ENCODE measurements around the gene ARL2.
"Not testable (repeated sequence)": the region's sequence is repeated elsewhere in the genome, so short reads cannot be mapped to it uniquely, and the experiment has no call there.

ARL2 gene

DNA sequence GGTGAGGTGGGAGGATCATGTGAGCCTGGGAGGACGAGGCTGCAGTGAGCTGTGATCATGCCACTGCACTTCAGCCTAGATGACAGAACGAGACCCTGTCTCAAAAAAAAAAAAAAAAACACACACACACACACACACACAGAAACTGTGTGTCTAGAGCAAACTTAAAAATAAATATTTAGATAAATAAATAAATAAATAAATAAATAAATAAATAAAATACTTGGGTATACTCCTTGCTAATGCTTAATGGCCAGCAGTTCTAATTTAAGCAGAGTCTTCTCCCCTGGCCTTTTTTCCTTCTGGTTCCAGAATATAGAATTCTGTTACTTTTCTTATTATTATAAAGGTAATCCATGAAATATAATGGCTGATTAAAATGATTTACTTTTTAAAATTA lies 5.1 kb upstream of the ARL2 start:
- no peak for DNase-seq

DNA sequence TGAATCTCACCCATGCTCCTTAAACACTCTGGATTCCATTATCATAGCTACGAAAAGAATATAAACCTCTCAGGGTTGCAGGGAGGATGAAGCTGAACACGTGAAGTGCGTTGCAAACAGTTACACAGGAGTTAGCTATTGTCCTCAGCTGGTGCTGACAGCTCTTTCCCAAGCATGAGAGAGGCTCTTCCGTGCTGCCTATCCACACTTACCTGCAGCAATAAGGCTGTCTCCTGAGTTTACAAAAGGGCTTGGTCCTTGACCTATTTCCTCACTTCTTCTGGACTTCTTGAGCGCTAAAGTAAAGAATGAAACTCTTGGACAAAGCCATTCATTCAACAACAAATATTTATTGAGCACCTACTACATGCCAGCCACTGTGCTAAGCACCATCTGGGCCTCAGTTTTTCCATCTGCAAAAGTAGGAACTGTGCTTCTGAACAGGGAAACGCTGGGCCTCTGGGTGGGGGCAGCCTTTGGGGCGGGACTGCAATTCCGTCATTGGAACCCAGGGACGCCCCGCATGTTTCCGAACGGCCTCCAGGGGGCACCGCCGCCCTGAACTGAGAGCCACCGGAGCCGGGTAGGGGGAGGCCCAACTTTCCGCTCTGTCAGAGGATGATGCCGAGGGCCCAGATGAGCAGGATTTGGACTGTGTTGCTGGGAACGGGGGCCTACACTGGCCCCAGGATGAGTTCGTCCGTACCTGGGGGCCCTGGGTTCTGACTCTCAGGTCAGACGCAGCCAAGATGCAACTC lies 651 bp upstream of the ARL2 start:
- DNase-seq = peak; percentile 89

DNA sequence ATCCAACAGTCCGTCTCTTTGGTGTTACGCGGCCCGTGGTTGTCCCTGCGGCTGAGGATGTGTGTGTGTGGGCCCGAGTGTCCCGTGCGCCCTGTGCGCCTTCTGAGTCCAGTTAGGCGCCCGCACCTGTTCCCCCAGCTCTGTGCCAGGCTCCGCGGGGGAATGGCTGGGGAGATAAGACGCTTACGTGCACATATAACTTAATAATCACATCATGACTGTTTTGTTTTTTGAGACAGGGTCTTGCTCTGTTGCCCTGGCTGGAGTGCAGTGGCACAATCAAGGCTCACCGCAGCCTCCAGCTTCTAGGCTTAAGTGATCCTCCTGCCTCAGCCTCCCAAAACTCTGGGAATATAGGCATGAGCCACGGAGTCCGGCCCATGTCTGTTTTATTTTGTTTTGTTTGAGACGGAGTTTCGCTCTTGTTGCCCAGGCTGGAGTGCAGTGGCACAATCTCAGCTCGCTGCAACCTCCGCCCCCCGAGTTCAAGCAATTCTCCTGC lies 817 bp downstream of the ARL2 start:
- no peak for DNase-seq

DNA sequence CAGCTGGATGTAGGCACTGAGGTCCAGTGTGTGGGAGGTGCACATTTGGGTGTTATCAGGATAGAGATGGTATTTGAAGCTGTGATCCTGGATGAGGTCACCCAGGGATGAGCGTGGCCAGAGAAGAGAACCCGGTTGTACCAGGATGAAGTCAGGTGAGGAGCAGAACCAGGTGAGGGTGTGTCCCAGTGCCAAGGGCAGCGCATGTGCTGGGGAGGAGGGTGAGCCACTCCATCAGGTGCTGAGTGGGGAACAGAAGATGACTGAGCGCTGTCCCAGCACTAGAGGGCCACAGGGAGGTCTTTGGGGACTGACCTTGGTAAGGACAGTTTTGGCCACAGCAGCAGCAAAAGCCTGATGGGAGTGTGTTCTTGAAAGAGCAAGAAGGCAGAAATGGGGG lies 2.7 kb downstream of the ARL2 start:
- no peak for DNase-seq

DNA sequence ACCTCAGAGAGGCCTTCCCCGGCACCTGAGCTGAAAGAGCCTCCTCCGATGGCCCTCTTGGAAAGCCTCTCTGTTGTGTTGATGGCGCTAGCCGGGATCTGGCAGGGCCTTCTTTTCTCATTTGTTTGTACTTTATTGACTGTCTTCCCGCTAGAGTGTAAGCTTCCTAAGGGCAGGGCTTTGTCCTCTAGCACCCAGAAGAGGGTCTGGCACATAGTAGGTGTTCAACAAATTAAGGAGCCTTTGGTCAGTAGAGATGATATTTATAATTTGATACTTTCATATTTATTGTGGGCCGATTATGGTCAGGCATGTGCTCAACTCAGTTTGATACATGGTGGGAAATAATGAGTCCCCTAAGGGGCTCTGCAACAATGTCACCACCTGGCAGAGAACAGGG lies 4.0 kb downstream of the ARL2 start:
- no peak for DNase-seq

DNA sequence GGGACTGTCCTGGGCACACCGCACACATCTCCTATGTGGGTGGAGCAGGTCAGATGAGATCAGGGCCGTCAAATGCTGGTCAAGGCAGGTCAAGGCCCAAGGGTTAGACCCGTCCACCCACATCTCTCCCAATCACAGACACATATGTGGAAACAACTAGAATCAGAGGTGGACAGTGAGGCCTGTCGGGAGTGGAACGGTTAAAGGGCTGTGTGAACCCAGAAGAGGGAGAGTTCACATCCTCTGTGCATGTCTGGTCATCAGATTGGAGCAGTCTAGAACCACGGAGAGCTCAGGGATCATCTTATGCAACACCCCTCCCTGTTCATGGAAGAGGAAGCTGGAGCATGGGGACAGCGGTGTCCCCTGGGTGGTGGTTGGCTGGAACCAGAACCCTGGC lies 5.9 kb downstream of the ARL2 start:
- no peak for DNase-seq

DNA sequence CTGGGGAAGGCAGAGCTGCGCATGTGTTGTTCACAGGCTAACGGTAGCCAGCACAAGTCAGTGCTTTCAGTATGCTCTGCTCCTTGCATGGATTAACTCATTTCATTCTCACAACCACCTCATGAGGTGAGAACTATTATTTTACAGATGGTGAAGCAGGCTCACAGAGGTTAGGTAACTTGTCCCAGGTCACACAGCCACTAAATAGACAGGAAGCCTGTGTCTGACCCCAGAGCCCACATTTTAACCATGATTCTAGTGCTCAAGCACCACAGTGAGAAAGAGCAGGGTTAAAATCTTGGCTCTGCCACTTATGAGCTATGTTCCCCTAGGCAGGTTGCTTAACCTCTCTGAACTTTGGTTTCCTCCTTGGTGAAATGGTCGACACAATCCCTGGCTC lies 7.0 kb downstream of the ARL2 start:
- DNase-seq = no peak

DNA sequence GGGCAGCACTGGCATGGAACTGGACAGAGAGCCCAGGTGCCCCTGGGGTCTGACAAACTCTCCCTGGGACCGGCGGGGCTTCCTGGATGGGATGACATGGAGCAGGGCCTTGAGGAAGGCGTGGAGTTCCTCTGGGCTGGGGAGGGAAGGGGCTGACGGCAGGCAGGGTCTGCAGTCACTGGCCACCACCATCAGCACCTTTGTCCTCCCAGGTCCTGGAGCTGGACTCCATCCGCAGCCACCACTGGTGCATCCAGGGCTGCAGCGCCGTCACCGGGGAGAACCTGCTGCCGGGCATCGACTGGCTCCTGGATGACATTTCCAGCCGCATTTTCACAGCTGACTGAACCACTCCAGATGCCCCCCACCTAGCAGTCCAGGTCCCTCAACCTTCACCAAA lies 7.5 kb downstream of the ARL2 start:
- no peak for DNase-seq

DNA sequence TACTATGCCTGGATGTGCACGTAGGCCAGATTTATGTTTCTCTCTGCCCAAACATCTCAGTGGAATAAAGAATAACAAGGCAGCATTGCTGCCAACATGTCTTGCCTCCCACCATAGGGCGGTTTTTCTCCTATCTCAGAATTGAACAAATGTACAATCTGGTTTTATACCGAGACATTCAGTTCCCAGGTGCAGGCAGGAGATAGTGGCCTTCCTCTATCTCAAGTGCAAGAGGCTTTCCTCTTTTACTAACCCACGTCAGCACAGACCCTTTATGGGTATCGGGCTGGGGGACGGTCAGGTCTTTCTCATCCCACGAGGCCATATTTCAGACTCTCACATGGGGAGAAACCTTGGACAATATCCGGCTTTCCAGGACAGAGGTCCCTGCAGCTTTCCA lies 9.5 kb downstream of the ARL2 start:
- not testable (repeated sequence) for DNase-seq

DNA sequence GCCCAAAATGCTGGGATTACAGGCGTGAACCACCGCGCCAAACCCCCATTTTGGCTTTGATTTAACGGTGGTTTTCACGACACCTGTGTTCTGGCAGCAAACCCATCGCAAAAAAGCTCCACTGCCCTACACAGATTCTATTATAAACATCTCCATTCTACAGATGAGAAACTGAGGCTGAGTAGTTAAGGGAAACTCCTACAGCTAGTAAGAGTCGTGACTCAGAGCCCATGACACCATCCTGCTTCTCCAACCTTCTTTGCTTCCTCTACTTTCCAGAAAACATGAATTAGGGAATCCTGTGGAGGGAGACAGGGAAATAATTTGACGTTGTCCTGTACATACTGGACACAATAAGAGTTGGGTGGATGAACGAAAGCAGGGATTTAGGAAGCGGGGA lies 12.8 kb downstream of the ARL2 start:
- DNase-seq = no peak

DNA sequence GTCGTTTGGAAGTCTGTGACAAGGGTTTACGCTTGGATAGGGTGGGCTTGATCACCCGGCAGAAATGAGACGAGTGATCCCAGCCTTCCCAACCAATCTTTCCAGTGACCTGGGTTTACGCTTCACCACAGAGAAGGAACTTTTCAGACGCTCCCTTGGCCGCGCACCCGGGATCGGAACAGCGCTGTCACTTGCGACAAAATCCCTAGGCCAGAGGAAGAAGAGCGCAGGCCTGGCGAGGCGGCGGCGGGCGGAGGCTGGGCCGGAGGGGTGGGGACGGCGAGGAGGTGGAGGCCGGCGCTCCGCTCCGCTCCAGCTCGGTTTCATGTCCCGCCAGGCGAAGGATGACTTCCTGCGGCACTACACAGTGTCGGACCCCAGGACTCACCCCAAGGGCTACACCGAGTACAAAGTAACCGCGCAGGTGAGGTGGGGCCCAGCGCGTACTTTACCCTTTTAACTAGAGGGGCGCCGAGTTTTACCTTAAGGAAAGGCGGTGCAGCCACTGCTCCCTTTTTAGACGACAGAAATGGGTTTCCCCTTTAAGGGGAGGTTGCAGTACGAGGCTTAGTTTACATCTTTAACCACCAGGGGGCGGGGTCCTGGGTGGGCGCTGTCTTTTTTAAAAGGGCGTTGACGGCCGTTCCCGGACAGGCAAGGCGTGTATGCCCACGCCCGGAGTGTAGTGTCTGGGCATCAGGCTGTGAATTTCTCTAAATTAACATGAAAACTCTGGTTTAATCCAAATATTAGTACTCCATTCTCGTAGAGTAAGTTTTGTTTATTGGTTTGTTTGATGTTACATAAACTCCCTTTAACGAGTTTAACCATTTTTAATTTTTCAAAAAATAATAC lies 13.5 kb downstream of the ARL2 start, which contains the start of gene SNX15:
Gene SNX15 (plus strand): TSS at position 227 of the 855 bp plus-strand sequence. CDS start 99 bp downstream, at position 326.
- DNase-seq = peak; percentile 92

DNA sequence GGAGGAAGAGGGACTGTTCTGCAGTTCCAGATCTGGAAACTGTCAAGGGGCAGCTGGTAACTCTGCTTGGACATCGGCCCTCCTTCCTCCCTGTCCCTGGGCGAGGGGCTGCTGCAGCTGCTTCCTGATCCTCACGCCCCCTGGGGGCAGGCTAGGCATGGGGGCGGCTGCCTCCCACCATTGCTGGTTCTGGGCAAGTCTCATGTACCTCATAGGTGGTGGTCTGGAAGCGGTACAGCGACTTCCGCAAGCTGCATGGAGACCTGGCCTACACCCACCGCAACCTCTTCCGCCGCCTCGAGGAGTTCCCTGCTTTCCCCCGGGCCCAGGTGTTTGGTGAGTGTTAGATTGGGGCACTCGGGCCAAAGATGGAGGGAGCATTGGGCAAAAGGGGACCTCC lies 18.3 kb downstream of the ARL2 start:
- no peak for DNase-seq

DNA sequence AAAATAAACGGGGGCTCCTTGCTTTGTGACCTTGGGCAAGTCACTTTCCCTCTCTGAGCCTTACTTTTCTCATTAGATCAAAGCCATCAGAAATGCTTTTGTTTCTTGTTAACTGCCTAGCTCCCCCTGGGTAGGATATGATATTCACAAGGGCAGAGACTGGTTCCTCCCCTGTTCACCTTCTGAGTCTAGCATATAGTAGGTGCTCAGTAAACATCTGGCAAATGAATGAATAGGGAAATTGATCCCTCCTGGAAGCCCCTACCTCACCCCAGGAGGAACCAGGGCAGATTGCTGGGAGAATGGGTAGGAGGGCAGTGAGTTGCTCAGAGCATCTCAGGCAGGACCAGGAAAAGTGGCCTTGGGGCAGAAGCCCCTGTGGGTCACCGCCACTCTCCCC lies 20.5 kb downstream of the ARL2 start:
- no peak for DNase-seq

DNA sequence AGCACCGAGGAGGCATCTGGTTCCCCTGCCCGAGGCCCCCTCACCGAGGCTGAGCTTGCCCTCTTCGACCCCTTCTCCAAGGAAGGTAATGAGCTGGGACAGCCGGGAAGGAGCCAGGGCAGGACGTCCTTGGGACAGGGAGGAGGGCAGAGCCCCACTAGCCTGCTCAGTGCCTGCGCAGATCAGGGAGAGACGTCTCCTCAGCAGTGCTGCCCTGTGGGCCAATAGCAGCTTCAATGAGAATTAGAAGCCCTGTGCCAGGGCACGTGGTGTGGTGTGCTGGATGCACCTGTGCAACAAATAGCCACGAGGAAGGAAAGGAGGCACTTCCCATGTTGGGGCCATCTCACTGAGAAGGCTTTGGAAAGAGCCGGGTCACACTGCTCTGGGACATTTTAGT lies 21.6 kb downstream of the ARL2 start:
- no peak for DNase-seq

DNA sequence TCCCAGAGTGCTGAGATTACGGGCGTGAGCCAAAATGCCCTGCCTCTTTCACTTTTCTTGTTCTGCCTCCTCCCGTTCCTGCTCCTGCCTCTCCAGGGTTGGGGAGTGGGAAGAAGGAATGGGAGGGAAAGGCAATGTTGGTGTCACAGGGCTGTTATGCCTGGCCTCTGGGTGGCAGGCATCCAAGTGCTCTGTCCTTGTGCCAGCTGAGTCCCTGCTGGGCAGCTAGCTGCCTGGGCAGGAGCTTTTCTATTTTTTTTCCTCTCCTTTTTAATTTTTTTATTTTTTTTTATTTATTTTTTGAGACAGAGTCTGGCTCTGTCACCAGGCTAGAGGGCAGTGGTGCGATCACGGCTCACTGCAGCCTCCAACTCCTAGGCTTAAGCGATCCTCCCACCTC lies 23.0 kb downstream of the ARL2 start:
- no peak for DNase-seq

DNA sequence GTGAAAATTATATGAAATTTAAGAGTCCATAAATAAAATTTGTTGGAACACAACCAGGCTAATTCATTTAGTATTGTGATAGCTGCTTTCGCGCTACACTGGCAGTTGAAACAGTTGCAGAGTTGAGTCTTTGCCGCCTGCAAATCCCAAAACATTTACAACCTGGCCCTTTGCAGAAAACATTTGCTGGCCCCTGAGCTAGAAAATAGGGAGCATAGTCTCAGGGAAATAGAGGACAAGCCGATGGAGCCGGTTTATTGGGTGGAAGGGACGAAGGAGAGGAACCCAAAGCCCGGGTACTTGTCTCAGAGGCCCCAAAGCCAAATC lies 26.5 kb downstream of the ARL2 start:
- no peak for DNase-seq

DNA sequence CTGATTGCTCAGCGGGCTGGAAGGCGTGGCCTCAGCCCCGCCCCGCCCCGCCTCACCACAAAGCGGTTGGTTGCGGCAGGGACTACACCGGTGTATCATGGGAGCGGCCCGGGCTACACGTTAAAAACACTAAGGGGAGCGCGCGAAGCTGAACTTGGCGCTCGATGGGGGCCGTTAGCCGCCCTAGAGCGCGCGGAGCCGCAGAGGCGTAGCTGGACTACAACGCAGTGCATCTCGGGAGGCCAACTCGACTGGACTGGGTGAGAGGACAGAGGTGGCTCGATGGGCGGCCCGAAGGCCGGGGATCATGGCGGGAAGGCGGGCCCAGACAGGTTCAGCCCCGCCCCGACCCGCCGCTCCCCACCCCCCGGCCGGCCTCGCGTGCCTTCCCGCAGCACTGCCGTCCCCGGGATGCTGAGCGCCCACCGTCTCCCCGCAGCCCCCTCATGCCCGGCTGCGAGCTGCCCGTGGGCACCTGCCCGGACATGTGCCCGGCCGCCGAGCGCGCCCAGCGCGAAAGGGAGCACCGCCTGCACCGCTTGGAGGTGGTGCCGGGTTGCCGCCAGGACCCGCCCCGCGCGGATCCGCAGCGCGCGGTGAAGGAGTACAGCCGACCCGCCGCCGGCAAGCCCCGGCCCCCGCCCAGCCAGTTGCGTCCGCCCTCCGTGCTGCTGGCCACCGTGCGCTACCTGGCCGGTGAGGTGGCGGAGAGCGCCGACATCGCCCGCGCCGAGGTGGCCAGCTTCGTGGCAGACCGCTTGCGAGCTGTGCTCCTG lies 27.1 kb downstream of the ARL2 start, which contains the start of gene SAC3D1:
Gene SAC3D1 (plus strand): TSS at position 364 of the 776 bp plus-strand sequence. CDS start 83 bp downstream, at position 447.
- peak; percentile 84 for DNase-seq

DNA sequence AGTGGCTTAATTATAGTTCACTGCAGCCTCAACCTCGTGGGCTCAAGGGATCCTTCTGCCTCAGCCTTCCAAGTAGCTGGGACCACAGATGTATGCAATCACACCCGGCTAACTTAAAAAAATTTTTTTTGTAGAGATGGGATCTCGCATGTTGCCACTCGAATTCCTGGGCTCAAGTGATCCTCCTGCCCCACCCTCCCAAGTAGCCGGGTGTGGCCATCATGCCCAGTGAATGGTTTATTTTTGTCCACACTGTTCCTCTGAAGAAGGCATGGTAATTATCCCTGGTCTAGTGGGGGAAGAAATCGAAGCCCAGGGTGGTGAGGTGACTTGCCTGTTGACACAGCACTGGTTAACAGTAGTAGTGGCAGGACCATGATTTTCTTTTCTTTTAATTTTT lies 28.9 kb downstream of the ARL2 start:
- DNase-seq = no peak

DNA sequence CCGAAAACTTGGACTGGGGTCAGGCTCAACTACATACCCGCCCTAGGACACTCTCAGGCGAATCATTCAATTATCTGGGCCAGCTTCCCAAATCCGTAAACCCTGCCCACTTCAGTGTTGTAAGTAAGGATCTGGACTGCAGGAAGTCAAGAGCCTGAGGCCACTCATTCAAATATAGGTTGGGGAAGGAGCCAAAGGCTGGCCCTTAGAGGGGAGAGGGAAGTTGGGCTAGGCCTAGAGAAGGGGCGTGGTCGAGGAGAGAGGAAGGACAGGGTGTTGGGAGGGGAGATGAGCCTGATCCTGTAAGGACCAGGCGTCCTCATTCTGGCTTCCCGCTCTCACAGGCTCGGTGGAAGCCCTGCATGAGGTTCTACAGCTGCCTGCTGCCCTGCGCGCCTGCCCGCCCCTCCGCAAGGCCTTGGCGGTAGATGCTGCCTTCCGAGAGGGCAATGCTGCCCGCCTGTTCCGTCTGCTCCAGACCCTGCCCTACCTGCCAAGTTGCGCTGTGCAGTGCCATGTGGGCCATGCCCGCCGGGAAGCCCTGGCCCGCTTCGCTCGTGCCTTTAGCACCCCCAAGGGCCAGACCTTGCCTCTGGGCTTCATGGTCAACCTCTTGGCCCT lies 30.0 kb downstream of the ARL2 start:
- DNase-seq = no peak

DNA sequence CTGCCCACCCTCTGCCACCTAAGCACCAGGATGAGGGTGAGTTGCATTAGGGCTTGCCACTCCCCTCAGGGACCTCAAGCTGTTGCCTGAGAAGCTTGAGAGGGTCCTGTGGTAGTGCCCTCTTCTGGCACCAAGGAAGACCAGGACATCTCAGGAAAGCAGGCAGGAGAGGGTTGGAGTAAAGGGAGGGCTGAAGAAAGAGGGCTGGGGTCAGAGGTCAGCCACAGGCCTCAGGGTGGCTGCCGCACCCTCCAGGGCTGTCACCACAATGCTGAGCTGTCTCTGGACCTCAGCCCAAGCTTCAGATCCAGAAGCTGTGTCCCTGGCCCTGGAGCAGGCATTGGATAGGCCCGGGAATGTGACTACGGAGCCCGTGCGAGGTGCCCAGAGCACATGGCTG lies 31.1 kb downstream of the ARL2 start:
- DNase-seq = no peak

DNA sequence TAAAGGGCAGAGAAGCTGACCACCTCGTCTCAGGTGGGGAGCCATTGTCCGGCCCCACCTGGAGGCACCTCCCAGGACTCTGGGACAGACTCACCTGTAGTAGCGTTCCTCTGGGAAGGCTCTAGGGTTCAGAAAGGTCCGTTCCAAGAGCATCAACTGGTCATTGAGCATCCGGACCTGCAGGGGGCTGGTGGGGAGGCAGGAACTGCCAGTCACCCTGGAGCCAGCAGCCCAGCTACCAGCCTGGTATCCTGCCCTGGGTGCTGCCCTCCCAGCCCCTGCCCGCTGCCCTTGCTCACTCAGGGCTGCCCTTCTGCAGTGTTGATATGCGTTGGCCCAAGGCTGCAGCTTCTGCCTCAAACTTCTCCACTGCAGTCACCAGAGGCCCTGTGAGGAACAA lies 31.8 kb downstream of the ARL2 start:
- DNase-seq = no peak

DNA sequence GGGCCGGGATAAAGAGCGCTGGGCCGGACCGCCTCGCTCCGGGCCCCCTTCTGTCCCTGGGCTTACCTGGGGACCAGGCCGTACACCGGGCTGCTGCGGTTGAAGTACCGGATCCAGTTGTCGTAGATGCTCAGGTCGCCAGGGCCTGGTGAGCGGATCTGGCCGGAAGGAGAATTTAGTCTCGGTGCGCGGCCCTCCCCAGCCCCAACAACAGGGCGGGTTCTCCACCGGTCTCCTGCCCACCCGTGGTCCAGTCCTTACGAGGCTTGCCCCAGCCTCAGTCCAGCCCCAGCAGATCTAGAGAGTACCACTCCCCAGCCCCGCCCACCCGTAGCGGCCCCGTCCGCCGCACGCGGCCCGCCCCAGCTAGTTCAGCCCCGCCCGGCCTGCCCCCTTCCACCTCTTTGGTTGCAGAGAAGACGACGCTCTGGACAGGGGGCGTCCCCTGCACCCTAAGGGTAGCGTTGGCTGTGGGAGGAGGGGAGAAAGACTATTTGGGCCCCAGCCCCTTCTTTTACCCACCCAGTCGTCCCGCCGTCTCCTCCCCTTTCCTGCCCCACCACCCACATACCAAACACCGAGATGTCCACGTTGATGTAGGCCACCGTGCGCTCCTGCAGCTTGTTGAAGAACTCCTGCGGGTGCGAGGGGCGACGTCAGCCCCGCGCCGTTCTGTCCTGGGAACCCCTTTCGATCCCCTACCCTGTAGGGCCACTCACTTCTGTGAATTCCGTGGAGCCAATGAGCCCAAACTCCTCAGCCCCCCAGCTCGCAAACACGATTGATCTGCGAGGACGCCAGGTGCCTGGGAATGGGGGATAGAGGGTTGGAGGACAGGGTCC lies 33.8 kb downstream of the ARL2 start:
- DNase-seq = peak; percentile 32
